HG02973 (cell line): ENCODE data around the gene NPC1.
A peak's percentile ranks its signal among the peaks of the same experiment; 100 is the strongest.
"Not testable (repeated sequence)": the region's sequence is repeated elsewhere in the genome, so short reads cannot be mapped to it uniquely, and the experiment has no call there.

Source experiments
- ATAC-seq: cut with Tn5 transposase; IDR thresholded peaks from one replicate; pipeline ENCODE4 v1.9.1; 2021; ENCODE audit warnings: moderate library complexity; ENCODE audit not compliant: unreplicated experiment

The NPC1 gene

DNA sequence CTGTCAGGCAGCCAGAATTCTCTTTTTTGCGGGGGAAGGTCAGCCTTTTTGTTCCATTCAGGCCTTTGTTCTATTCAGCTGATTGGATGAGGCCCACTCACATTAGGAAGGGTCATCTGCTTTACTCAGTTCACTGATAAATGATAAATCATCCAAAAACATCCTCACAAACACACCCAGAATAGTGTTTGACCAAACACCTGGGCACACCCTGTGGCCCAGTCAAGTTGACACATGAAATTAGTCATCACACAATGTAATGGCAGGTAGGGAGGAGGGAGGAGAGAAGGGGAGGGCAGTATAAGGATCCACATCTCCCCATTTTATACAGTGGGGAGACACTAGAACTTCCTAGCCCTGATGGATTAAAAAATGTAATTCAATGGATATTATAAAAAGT is 91.3 kb downstream of the NPC1 start:
- no peak for ATAC-seq

DNA sequence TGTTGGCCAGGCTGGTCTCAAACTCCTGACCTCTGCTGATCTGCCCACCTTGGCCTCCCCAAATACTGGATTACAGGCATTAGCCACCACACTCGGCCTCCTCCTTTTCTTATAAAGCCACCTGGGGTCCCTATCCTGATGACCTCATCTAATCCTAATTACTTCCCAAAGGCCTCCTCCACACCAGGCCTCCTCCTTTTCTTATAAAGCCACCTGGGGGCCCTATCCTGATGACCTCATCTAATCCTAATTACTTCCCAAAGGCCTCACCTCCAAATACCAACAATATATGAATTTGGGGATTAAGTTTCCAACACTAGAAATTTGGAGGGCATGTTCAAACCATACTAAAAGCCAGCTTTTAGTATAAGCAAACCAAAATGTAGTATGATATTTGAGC is 92.7 kb downstream of the NPC1 start:
- ATAC-seq: no peak

DNA sequence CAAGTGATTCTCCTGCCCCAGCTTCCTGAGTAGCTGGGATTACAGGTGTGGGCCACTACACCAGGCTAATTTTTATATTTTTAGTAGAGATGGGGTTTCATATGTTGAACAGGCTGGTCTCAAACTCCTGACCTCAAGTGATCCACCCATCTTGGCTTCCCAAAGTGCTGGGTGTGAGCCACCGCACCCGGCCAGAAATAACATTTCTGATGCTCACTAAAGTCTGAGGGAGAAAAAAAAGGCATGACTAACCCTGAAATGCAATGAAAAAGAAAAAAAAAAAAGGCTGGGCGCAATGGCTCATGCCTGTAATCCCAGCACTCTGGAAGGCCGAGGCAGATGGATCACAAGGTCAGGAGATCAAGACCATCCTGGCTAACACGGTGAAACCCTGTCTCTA is 96.7 kb downstream of the NPC1 start:
- ATAC-seq: not testable (repeated sequence)

DNA sequence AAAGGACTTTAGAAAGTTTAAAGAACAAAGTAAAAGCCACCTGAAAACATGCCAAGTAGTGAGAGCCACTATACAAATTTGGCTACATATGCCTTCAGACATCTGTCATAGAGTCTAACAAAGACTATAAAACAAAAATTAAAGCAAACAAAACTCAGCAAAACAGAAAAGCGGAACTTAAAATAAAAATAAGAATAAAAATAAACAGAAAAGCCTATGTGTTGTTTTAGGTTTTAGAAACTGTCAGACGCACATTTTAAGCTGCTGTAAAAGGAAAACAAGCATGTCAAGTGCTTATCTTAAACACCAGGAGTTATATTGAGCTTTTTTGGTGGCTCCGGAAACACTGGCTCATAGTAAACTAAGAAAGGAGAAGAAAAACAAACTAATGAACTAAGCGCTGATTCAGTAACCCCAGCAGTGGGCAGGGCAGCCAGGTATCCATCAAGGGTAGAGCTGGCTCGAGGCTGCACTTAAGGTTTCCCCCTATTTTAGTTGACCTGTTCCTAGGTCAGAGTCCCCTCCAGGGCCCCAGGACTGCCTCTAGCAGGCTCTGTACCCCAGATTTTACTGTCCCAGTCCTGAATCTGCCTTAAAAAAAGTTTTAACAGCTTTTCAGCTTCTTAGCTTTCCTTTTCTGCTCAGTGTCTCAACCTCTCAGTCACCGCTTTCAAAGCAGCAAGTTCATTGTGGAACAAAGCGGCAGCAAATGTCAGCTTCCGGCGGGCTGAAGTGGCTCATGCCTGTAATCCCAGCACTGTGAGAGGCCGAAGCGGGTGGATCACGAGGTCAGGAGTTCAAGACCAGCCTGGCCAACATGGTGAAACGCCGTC is 98.4 kb downstream of the NPC1 start:
- ATAC-seq: peak; percentile 54

DNA sequence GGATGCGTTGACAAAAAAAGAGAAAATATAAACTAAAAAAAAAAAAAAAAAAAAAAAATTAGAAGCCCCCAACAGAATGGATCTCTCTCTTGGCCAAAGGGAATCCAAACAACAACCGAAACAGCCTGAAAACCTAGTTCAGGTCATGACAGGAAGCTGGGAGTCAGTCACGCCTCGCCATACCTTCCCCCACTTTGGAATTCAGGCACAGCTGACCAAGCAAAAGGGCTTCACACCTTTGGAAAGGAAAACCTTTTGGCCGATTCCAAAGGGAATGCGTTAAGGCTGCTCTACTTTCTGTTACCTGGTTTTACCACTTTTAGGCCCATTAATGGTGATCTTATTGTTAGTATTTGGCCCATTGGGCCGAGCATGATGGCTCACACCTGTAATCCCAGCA is 100.9 kb downstream of the NPC1 start:
- no peak for ATAC-seq

DNA sequence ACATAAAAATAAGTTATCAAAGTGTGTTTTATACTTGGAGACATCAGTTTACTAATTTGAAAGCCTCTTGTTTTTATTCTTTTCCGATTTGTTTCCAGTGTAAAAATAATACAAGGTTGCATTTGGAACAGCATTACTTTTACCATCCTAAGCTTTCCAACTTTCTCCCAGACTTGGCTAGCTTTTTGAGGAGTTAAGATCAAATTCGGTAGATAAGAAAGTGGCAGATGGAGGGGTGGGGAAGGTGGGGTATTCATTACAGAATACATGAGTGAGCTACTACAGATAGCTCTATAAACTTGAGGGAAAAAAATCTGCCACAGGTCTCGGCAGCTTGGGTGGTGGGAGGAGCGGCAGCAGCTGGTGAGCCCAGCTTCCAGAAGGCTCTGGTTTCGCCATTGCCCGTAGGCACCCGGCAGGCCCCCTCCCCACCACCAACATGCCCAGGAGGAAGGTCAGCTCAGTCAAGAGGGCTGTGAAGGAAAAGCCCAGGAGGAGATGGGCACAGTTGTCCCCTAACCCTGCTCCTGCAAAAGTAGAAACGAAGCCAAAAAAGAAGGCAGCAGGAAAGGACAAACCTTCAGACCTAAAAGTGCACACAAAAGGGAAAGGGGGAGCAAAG is 101.6 kb downstream of the NPC1 start:
- ATAC-seq: no peak
